ENCODE data around the gene PLGRKT.
"Not testable (repeated sequence)": the region's sequence is repeated elsewhere in the genome, so short reads cannot be mapped to it uniquely, and the experiment has no call there.

The PLGRKT gene
- 20.8 to 39.4 (median 34.2) reads per million in 18 experiments for total RNA-seq

GRCh38 chr9:5437254-5438216 lies at the start of gene PLGRKT:
Gene PLGRKT (minus strand): TSS chr9:5437925. CDS start chr9:5431977, 5,948 bp downstream.
- DNase-seq: peak; percentile 95 to 98

DNA sequence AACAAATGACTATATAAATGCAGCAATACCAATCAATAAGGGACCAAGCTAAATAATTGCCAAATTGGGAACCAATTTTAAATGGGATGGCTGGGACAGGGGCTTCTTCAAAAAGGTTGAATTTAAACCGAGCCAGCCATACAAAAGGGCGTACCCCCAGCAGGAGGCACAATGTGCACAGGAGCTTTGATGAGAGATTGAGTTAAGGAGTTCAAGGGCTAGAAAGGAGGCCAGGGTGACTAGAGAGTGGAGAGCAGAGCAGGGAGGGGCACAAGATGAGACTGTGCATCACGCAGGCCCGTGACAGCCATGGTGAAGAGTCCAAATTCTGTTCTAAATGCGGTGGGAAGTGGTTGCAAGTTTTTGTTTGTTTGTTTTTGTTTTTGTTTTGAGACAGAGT lies 49.3 kb upstream of the PLGRKT start:
- no peak for DNase-seq

DNA sequence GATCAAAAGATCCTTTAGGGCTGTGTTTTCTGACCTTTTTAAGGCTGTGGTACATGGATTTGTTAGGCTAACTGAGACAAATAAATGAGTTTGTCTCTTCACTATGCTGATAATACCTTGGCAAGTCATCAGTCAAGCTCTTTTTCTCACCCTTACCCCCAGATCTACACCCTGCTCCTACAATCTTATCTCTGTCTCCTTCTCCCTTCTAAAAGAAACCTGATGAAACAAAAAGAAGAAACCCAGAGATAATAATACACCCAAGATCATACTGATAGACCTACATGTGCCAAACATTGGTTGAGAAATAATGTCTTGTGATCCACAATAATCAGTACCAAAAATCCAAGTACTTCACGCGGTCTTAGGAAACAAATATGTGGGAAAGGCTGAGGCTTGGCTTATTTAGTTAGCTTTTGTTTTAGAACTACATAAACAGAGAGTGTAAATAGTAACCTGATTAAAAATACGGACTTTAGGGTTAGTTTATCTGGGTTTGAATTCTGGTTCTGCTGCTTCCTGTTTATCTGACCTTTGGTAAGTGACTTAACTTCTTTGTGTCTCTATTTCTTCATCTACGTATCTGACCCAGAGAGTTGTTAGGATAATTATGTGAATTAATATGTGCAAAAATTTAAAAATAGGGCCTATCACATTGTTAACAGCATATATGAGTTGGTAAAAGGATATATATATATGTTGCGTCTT lies 47.8 kb upstream of the PLGRKT start:
- DNase-seq: no peak

DNA sequence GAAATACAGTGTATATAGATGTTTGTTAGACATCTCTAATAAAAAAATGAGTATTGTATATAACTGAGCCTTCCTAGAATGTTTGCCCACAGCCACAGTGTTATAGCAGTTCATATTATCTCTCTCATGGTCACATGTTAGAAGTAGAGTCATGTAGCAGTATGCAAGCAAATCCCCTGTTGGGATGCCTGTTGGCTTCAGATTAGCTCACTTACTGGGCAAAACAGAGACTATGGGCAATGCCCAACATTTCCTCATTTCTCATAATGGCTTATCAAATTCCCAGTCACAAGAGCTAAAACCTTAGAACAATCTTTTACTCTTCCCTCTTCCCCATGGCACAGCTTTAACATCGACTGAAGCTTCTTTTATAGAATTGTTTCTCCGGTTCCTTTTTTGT lies 45.6 kb upstream of the PLGRKT start:
- DNase-seq: no peak

DNA sequence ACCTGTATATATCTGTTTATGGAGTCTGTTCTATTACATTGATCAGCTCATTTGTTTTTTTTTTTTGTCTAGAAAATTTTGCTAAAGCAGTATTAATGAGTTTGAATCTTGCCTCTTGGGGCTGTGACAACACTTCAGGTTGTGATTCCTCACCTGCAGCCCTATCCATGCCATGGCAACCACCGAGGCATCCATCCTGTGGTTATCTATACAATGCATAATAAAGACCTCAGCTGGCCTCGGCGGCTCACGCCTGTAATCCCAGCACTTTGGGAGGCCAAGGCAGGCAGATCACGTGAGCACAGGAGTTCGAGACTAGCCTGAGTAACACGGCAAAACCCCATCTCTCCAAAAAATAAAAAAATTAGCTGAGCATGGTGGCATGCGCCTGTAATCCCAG lies 44.5 kb upstream of the PLGRKT start:
- no peak for DNase-seq

- peak in 1 of 2 donors; percentile 42 for DNase-seq
Observed at GRCh38 chr9:5481322-5482040, 43.8 kb upstream of the PLGRKT start.

- no peak for DNase-seq
Observed at GRCh38 chr9:5480919-5481318, 43.2 kb upstream of the PLGRKT start.

GRCh38 chr9:5479994-5480694 lies 42.4 kb upstream of the PLGRKT start:
- DNase-seq: no peak

DNA sequence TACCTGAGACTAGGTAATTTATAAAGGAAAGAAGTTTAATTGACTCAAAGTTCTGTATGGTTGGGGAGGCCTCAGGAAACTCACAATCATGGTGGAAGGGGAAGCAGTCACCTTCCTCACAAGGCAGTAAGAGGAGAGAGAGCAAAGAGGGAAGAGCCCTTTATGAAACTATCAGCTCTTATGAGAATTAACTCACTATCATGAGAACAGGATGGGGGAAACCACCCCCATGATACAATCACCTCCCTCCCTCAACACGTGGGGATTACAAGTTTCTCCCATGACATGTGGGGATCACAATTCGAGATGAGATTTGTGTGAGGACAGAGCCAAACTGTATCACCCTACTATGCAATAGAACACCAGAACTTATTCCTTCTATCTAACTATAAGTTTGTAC lies 40.5 kb upstream of the PLGRKT start:
- DNase-seq: peak; percentile 83 to 89

GRCh38 chr9:5475611-5476010 lies 37.9 kb upstream of the PLGRKT start:
- DNase-seq: not testable (repeated sequence)

DNA sequence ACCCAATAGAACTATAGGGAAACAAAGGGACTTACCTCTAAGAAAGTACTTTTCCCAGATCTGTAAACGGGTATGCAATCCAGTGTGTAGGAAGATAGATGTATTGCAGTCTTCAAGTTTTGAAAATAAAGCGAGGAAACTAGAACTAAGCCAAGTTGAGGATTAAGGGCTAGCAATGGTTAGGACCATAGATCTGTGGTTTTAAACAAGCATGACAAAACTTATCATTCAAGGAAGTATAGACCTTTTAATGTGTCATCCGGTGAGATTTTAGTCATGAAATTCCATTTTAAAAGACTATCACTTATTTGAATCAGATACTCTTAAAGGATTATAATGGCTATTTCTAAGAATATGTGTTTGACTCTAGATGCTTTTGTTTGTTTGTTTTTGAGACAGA lies 33.1 kb upstream of the PLGRKT start:
- no peak for DNase-seq

GRCh38 chr9:5470122-5470521 lies 32.4 kb upstream of the PLGRKT start:
- DNase-seq: no peak

DNA sequence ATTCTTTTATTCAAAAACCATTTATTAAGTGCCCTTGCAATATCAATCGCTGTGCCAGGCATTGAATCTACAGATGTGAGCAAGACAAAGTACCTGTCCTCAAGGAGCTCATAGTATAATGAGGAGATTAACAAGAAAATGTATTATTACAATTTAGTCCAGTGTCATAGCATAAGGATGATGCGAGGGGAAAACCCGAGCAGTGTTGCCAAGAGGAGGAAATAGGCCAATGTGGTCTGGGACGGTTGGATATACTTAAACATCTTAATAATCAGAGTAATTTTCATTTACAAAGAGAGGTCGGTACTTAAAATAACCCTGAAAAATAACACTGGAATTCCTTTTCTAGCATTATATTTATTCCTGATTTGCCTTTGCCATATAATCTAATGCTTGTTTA lies 31.1 kb upstream of the PLGRKT start:
- DNase-seq: no peak

- DNase-seq: peak; percentile 64 to 70
Observed at GRCh38 chr9:5466766-5467165, 29.0 kb upstream of the PLGRKT start.

GRCh38 chr9:5466005-5466404 lies 28.3 kb upstream of the PLGRKT start:
- no peak for DNase-seq

- DNase-seq: peak in 1 of 2 donors; percentile 44
Observed at GRCh38 chr9:5464831-5465330, 27.2 kb upstream of the PLGRKT start.

- DNase-seq: no peak
Observed at GRCh38 chr9:5460157-5460556, 22.4 kb upstream of the PLGRKT start.

DNA sequence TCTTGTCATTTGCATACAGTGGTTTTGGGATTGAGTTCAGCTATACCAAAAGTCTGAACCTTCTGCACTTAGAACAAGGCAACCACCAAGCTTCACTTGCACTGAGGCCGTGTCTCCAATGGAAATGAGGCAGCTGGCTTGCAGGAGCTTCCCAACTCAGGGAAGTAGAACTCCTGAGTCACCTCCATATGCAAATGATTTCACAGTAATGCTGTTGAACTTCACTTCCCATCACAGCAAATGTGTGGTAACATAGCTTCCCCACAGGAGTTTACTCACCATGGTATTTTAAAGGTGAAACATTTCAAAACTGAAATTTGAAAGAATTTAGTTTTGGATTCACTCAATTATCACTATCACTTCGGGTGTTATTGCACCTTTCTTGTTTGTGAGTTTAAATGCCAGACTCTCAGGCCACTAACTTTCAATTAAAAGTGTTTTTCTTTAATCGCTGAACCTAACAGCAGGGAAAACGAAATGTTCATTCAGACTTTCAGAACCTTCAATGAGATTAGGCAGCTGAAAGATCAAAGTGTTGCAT lies 21.6 kb upstream of the PLGRKT start:
- DNase-seq: peak; percentile 74 to 81

GRCh38 chr9:5455181-5455580 lies 17.5 kb upstream of the PLGRKT start:
- peak; percentile 56 to 57 for DNase-seq

DNA sequence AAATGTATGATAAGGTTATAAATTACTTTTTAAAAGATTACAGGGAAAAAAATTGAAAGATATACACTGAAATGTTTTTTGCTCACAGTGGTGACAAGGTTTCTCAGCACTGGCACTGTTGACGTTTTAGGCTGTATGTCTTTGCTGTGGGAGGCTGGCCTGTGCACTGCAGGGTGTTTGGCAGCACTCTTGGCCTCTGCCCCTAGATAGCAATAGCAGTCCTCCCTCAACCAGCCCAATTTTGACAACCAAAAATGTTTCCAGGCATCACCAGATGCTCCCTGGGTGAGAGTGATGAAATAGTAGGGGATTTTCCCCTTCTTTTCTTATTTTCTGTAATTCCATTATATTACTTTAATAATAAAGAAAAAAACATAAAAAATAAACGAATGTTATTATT lies 15.9 kb upstream of the PLGRKT start:
- DNase-seq: no peak

DNA sequence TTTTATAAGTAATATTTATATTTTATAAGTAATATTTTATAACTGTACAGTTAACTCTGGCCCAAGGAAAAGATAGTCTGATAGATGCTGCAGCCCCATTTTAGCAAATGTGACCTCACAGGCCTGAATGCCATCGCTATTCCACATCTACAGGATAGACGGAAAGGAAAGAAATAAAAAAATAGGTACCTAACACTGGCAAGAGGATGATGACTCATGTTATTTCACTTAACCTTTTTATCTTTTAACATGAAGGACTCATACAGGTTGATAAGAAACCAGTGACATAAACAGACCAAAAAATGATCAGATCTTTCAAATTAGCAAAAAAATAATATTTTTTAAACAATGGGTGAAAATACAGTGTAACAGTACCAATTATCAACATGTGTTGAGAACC lies 15.3 kb upstream of the PLGRKT start:
- DNase-seq: no peak

- peak; percentile 39 to 45 for DNase-seq
Observed at GRCh38 chr9:5452286-5452609, 14.5 kb upstream of the PLGRKT start.

Measured in inflammatory macrophage (primary cell).